CD4-positive, alpha-beta T cell treated with Interleukin-6 at 100 ng/mL for 8 hours (primary cell): Measurements from ENCODE around the gene FCN2.

Experiments
- DNase-seq: peaks from one replicate; pipeline ENCODE4 v3.0.0-alpha.2; 2020; ENCODE audit warnings: mixed read lengths, low spot score

The FCN2 gene

GRCh38 chr9:134888603-134889190, 8.1 kb downstream of the FCN2 start:
- no peak for DNase-seq

- DNase-seq, result no peak
Measured at GRCh38 chr9:134889386-134890154, 9.0 kb downstream of the FCN2 start.

- DNase-seq, result no peak
Measured at GRCh38 chr9:134890155-134890495, 9.5 kb downstream of the FCN2 start.

DNA sequence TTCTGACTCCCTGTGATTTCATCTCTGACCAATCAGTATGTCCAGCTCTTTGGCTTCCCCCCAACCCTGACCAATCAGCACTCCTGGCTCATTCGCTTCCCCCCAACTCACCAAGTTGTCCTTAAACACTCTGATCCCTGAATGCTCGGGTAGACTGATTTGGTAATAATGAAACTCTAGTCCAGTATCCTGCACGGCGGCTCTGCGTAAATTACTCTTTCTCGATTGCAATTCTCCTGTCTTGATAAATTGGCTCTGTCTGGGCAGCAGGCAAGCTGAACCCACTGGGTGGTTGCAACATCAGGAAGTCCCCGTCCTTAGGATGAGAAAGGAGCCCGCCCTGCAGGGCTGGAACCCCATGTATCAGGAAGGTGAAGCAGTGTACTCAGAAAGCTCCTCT, 10.4 kb downstream of the FCN2 start:
- DNase-seq, result no peak

- DNase-seq, result no peak
Measured at GRCh38 chr9:134891713-134892112, 11.1 kb downstream of the FCN2 start.

GRCh38 chr9:134892221-134892620, 11.6 kb downstream of the FCN2 start:
- no peak for DNase-seq

DNA sequence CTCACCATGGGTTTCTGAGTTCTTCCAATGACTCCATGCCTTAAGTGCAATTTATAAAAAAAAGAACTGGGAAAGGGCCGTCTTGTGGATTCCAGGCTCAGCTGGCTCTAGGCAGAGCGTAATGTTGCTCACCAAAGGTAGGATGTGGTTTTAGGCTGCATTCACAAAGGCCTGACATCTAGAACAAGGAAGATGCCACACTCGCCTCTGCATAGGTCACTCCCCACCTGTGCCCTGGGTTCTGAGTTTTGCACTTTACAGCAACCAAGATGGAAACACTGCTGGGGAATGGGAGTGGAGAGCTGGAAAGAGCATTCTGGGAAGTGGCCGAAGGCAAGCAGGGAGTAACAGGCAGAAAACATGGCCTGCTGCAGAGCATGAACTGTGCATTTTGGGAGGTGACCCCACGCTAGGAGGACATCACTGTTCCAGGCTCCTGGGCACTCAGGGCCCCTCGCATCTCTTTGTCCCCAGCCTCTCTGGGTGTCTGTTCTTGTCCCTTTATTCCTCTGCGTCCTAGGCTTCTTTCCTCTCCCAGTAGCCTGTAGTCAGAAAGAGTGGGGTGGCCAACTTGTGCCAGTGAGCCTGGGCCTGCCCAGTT, 12.3 kb downstream of the FCN2 start:
- no peak for DNase-seq

- DNase-seq, result no peak
Measured at GRCh38 chr9:134894136-134894860, 13.7 kb downstream of the FCN2 start.

- DNase-seq, result no peak
Measured at GRCh38 chr9:134895097-134895496, 14.5 kb downstream of the FCN2 start.

GRCh38 chr9:134895567-134895907, 14.9 kb downstream of the FCN2 start:
- no peak for DNase-seq

GRCh38 chr9:134895908-134896833, 15.6 kb downstream of the FCN2 start:
- no peak for DNase-seq

GRCh38 chr9:134896834-134897583, 16.4 kb downstream of the FCN2 start:
- DNase-seq, result no peak

GRCh38 chr9:134897584-134898170, 17.1 kb downstream of the FCN2 start:
- no peak for DNase-seq

GRCh38 chr9:134898319-134898718, 17.7 kb downstream of the FCN2 start:
- DNase-seq, result no peak

DNA sequence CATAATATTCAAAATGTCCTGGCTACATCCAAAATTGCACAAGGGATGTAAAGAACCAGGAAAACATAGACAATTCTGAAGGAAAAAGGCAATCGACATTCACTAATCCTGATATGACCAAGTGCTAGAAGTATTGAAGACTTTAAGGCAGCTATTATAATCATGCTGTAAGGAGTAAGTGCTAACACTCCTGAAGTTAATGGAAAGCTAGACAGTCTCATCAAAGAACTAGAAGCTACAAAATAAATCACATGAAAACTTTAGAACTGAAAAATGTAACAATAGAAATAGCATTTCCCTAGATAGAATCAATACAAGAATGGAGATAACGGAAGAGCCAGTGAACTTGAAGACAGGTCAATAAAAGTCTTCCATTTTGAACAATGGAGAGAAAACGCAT, 18.6 kb downstream of the FCN2 start:
- DNase-seq, result no peak

- no peak for DNase-seq
Measured at GRCh38 chr9:134899818-134900217, 19.2 kb downstream of the FCN2 start.

GRCh38 chr9:134902936-134903335, 22.3 kb downstream of the FCN2 start:
- DNase-seq, result no peak

DNA sequence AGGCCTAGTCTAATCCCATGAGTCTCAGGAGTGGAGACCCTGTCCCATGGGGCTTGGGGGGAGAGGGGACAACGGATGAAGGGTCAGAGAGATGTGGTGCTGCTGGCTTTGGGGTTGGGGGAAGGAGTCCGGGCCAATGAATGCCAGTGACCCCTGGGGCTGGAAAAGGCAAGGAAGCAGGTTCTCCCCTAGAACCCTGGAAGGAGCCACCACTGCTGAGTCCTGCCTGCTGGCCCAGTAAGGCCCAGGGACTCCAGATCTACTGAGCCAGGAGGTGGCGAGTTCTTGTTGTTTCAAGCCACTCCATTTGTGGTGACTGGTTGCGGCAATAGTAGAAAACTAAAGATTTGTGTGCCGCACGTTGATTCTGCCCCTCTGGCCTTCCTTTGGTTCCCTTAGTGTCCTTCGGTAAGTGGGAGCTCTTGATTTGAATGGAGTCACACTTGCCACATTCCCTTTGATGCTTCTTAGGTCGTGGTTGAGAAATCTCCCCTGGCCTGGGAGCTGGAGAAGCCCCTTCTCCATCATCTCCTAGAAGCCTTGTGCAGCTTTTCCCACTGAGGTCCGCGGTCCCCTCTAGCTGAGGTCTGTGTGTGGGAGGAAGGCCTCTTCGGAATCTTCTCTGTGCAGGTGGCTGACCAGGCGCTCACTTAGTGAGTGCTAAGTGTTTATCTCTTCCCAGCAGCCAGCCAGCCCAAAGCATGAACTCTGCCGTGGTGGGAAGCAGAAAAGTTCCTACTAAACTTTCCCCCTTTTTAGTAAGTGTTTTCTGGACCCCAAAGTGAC, 28.1 kb downstream of the FCN2 start:
- DNase-seq, result no peak

- DNase-seq, result no peak
Measured at GRCh38 chr9:134909511-134910481, 29.2 kb downstream of the FCN2 start.
